ENCODE results near the gene PLEKHN1.

- no peak for TF ChIP-seq EZH2phosphoT487 (IDR thresholded peaks at IDR 0.05; ENCODE audit: low read depth, severe bottlenecking, unreplicated experiment)
- TF ChIP-seq, protein P1, sequence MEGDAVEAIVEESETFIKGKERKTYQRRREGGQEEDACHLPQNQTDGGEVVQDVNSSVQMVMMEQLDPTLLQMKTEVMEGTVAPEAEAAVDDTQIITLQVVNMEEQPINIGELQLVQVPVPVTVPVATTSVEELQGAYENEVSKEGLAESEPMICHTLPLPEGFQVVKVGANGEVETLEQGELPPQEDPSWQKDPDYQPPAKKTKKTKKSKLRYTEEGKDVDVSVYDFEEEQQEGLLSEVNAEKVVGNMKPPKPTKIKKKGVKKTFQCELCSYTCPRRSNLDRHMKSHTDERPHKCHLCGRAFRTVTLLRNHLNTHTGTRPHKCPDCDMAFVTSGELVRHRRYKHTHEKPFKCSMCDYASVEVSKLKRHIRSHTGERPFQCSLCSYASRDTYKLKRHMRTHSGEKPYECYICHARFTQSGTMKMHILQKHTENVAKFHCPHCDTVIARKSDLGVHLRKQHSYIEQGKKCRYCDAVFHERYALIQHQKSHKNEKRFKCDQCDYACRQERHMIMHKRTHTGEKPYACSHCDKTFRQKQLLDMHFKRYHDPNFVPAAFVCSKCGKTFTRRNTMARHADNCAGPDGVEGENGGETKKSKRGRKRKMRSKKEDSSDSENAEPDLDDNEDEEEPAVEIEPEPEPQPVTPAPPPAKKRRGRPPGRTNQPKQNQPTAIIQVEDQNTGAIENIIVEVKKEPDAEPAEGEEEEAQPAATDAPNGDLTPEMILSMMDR (IDR thresholded peaks at IDR 0.05; ENCODE audit: poor library complexity) = no peak
- TF ChIP-seq EZH2 (IDR thresholded peaks at IDR 0.05; ENCODE audit: borderline replicate concordance) = no peak
Measured at GRCh38 chr1:1005774-1006304, 39.6 kb downstream of the PLEKHN1 start.

Data from hepatocyte (in vitro differentiated cells).